DOHH2 (cell line): ENCODE measurements around the gene TWIST2.

Source experiments
- CTCF ChIP-seq: fragments of 200-600 bp; sonication (generic); IDR thresholded peaks from one replicate; pipeline ENCODE4 v1.5.1; 2014; ENCODE audit warnings: antibody characterized with exemption, mild to moderate bottlenecking, low read depth, low read length; ENCODE audit not compliant: poor library complexity, severe bottlenecking
- EZH2phosphoT487 ChIP-seq: fragments of 200-600 bp; sonication (generic); IDR thresholded peaks from 2 replicates; pipeline ENCODE4 v1.6.1; 2017; ENCODE audit warnings: borderline replicate concordance, mild to moderate bottlenecking, antibody characterized with exemption, low read length, moderate library complexity, mixed read lengths

GRCh38 chr2:238949710-238950345 is 101.9 kb downstream of the TWIST2 start:
- no peak for TF ChIP-seq CTCF
- no peak for TF ChIP-seq EZH2phosphoT487
